NCI-H2029 treated with DMSO at 0.1 percent for 48 hours (cell line): ENCODE data around the gene TYW1B.
"Not testable (repeated sequence)": the region's sequence is repeated elsewhere in the genome, so short reads cannot be mapped to it uniquely, and the experiment has no call there.

Experiments used
- DNase-seq: peaks from one replicate; lab custom pipeline; 2025; lab: John Stamatoyannopoulos, UW

TYW1B gene

DNA sequence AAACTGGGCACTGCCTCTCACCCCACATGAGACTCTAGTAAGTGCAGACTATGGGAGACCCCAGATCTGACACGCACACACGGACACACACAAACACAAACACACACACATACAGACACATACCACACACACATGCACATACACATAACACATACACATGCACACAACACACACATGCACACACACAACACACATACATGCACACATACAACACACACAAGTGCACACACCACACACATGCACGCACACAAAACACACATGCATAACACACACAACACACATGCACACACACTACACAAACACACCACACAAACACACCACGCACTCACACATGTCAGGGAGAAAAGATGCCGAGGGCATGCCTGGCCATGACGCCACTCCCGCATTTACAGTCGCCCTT lies 205.5 kb downstream of the TYW1B start:
- no peak for DNase-seq

DNA sequence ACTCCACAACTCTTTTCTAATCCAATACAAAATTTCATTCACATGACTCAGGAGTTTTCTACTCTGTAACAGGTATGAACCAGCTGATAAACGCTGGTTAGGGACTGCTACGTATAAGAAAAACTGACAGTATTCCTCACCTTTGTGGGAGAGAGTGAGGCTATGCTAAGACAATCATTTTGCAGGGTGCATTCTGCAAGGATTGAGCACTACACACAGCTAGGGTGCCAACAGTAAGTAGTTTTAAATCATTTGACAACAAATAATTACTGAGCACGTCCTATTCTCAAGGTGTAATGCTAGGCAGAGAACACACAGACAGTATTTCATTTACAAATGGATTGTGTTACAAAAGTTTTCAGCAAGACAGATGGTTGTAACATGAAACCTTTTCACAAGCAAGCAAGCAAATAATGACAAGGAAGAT lies 206.2 kb downstream of the TYW1B start:
- DNase-seq: not testable (repeated sequence)

DNA sequence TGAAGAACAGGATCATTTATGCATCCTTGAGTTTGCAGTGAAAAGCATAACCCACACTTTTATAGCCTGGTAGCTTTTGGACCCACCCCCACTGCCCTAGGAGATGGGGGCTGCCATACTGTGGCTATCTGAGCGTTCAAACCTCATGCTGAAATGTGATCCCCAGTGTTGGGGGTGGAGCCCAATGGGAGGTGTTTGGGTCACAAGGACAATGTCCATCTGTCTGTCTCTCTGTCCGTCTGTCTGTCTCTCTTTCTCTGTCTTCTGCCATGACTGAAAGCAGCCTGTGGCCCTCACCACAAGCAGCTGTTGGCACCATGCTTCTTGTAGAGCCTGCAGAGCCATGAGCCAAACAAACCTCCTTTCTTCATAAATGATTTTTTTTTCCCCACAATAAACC lies 207.1 kb downstream of the TYW1B start:
- not testable (repeated sequence) for DNase-seq

DNA sequence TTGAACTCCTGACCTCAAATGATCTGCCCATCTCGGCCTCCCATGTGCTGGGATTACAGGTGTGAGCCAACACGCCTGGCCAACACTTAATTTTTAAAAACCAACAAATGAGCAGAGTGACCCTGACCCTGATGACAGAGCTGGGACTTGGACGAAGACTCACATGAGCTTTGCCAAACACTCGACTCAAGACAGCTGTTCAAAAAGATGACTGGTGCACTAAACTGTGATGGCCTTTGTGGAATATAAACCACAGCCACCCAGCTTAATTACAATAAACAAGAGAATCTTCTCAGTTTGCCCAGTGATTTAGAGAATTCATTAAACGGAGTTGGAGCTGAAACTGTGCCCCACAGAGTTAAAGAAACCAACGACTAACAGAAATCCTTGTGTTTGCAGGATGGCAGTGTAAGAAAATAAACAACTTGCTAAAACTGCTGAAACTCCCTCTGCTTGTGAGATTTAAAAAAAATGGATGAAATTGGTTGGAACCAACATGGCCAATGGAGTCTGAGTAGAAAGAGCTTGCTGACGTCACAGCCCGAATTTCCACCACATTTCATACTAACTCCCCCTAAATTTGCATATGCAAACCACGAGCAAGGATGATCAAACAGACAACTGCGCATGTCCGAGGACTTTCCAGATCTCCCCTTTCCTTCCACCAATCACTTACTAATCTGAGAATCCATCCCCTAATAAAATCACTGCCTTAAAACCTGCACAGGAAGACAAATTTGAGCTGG lies 209.4 kb downstream of the TYW1B start:
- DNase-seq: not testable (repeated sequence)

DNA sequence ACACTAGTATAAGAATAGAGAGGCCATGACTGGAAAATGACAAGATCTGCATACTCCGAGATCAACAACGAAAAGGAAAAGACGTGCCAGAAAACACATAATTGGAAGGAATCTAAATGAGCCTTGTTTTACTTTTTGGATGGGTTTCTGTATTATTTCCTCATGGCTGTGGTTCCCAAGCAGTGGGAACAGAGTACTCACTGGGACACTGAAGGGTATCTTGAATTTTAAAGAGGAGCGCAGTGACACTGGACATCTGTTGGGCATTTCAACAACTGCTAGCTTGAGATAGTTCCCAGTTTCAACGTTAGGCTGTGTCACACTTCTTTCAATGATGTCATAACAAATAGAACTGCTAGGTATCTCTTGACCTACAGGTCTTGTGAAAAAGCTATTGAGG lies 218.2 kb downstream of the TYW1B start:
- not testable (repeated sequence) for DNase-seq

DNA sequence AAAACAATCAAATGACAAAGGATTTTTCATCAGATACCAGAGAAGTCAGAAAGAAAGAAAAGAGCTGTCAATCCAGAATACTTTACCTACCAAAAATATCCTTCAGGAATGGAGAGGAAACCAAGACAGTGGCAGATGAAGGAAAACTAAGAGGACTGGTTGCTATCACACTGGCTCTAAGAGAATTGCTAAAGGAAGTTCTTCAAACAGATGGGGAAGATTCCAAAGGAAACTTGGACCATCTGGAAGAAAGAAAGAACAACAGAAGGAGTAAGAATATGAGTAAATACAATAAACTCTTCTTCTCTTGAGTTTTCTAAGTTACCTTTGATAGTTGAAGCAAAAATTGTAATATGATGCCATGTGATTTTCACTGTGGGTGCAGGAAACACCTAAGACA lies 220.0 kb downstream of the TYW1B start:
- DNase-seq: not testable (repeated sequence)

DNA sequence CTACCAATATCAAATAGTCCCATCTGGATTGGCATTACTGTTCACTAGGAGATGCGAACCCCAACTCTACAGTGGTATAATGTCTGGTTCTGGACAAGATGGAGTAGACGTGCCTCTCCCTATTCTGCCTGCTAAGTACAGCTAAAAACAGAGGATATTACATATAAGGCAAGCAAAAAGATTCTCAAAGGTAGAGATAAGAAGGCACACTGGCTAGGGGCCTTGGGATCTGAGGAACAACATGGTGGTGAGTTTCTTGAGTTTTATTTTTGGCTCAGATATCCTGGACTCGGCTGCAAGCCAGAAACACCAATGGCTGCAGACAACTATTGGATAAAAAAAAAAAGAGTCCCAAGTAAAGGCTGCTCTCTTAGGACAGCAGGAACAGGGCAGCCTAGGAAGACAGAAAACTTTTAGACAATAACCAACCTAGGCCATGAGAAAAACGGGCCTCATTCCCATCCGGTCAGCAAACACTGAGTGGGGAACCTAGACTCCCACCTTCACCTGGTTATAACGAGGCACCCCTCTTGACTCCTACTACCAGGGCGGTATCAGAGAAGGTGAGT lies 222.1 kb downstream of the TYW1B start:
- not testable (repeated sequence) for DNase-seq

DNA sequence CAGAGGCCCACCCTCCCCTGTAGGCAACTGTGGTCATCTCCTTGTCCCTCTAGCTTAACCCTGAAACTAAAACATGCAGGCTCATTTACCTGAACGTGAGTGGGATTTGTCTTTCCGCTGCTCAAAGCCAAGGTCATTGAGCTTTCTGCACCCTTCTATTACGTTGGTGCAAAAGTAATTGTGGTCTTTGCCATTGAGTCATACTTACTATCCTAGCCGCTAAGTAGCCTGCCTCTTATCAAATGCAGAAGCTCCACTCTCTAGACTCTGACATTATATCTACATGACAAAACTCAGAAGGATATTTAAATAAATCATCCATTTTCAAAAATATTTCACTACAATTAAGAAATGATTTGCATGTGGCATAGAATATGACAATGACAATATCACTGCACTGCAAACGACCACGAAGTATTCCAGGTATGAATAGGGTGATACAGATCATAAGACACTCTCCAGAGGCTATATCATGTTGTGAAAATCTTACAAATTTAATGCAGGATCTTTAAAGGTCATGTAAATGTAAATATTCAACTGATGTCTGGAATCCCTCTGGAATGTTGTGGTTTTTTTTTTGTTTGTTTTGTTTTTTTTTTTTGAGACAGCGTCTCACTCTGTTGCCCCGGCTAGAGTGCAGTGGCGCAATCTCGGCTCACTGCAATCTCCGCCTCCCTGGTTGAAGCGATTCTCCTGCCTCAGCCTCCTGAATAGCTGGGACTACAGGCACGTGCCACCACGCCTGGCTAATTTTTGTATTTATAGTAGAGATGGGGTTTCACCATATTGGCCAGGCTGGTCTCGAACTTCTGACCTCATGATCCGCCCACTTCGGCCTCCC lies 223.0 kb downstream of the TYW1B start:
- DNase-seq: not testable (repeated sequence)

DNA sequence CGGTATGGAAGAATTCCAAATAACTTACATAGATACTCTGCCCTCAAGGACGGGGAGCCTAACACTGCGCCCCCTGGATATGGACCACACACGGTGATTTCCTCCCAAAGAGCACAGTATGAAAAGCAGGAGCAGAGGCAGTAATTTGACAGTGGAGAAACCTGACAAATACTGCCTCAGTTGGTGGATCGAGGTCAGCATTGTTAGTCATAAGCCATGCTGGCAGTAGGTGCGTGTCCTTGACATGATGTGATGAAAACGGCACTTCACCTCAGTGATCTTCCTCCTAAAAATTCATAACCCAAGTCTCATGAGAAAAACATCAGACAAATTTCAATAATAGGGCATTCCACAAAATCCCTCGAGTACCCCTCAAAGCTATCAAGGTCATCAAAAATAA lies 224.5 kb downstream of the TYW1B start:
- DNase-seq: not testable (repeated sequence)

DNA sequence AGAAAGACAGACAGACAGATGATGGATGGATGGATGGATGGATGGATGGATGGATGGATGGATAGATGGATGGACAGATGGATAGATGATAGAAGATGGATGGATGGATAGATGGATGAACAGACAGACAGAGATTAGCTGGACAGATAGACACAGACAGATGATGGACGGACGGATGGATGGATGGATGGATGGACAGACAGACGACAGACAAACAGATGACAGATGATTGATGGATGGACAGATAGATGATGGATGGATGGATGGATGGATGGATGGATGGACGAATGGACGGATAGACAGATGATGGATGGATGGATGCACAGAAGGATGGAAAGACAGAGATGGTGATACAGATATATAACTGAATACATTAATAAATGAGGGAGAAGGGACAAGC lies 224.9 kb downstream of the TYW1B start:
- DNase-seq: no peak

DNA sequence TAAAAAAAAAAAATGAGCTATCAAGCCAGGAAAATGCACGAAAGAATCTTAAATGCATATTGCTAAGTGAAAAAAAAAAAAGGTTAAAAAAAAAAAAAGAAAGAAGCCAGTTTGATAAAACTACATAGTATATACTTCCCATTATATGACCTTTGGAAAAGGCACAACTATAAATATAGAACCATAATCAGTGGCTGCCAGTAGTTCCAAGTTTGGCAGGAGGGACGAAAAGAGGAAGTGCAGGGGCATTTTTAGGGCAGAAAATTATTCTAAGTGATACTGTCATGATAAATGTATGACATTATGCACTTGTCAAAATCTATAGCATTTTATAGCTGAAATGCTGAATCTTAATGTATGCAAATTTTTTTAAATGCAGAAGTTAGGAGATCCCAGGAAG lies 226.3 kb downstream of the TYW1B start:
- not testable (repeated sequence) for DNase-seq

DNA sequence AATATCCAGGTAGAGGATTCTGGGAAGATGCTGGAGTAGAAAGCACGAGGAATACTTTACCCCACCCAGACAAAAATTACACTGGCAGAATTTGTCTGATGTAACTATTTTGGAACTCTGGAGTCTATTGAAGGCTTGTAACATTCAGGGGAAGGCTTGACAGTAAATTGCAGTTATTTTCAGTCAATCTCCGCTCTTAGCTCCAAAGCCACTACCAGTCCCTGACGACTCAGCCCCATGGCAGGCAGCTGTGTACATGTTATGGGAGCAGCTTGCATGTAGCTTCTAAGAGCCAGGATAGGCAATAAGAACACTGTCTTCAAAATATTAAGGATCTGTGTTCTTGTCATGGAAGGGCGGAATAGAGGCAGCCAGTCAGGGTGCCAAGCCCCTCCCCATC lies 238.0 kb downstream of the TYW1B start:
- not testable (repeated sequence) for DNase-seq

DNA sequence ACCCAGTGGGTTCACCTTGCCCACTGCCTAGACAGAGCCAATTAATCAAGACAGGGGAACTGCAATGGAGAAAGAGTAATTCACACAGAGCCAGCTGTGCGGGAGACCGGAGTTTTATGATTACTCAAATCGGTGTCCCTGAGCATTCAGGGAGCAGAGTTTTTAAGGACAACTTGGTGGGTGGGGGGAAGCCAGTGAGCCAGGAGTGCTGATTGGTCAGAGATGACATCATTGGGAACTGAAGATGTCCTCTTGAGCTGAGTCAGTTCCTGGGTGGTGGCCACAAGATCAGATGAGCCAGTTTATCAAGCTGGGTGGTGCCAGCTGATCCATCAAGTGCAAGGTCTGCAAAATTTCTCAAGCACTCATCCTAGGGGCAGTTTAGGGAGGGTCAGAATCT lies 240.7 kb downstream of the TYW1B start:
- DNase-seq: not testable (repeated sequence)

DNA sequence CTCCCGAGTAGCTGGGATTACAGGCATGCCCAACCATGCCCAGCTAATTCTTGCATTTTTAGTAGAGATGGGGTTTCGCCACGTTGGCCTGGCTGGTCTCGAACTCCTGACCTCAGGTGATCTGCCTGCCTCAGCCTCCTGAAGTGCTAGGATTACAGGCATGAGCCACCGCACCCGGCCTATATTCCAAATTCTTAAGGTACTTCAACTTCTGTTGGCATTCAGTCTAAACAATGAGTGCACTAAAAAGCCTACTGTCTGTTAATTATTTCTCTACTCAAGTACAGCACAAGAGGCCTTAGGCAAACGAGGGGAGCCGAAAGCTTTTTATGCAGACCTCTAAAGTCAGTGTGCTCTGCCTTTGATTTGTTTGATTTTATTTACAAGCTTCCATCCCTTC lies 243.4 kb downstream of the TYW1B start:
- DNase-seq: not testable (repeated sequence)

DNA sequence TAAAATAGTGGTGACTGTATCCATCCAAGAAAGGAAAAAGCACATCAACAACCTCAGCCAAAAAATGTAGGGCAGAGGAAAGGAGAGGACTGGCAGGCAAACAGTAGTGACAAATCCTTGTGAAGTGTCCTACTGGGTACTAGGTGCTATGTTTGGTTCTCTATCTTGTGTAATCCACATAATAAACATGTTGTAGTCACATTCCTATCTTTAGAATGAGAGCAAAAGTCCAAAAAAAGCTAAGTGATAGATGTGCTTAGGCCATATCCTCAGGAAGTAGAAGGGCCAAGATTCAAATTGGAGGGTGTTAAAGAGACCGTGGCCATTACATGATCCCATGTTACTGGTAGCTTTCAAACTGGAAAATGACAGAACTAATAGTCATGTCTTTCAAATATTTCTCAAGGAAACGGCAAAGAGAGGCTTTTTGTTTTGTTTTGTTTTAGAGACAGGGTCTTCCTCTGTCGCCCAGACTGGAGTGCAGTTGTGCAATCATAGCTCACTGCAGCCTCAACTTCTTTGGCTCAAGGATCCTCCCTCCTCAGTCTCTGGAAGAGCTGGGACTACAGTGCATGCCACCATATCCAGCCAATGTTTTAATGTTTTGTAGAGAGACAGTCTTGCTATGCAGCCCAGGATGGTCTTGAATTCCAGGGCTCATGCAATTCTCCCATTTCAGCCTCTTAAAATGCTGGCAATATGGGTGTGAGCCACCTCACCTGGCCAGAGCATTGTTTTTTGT lies 244.2 kb downstream of the TYW1B start:
- DNase-seq: not testable (repeated sequence)

DNA sequence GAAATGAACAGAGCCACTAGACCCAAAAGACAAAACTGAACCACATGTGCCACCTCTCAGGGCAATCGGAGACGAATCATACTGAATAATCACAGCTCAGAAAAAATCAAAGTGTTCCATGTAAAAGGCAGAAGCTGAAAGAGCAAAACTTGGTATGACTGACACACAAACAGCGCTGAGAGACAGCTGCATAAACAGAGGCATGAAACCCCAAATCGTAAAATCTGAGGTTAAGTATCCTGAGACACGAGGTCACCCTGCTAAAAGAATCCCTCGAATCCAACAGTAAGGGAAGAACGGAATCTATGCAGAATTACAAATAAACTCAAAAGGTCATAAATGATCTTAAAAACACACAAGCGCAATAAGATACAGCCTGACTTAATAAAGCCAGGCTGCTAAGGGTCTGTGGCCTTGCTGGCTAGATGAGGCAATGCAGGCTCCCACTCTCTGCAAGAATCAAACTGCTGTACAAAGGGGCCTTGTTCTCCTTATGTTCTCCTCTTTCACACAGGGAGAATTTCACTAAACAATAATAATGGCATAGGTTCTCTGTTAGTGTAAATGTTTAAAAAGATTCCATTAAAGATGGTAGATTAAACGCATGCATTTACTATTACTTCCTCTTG lies 247.7 kb downstream of the TYW1B start:
- not testable (repeated sequence) for DNase-seq

DNA sequence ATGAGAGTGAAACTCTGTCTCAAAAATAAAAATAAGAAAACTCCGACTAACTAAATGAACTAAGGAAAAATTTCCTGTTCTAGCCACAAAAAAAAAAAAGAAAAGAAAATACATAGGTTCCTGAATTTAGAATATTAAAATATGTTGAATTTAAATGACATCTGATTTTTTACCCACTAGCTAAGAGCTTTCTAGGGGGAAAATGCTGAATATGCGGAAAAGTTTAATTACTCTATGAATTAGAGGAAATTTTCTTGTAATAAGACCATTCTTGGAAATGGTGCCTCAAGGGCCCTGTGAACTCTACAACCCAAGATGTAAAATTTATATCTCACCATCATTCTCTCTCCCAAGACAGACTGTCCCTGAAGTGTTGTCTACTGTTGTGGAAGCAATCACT lies 250.9 kb downstream of the TYW1B start:
- no peak for DNase-seq

DNA sequence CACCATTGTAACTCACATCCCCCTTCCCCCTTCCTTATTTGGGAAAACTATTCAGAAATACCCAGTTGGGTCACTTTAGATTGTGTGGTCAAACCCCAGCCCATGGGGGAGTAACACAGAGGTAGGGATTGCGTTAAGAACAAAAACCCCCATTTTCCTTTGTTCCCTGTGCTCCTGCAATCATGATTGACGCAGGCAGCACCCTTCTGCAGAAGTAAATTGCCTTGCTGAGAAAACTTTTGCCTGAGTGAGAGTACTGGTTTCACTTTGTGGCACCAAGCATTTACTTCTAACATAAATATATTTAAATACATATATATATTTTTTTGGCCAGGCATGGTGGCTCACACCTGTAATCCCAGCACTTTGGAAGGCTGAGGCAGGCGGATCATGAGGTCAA lies 266.0 kb downstream of the TYW1B start:
- DNase-seq: not testable (repeated sequence)

DNA sequence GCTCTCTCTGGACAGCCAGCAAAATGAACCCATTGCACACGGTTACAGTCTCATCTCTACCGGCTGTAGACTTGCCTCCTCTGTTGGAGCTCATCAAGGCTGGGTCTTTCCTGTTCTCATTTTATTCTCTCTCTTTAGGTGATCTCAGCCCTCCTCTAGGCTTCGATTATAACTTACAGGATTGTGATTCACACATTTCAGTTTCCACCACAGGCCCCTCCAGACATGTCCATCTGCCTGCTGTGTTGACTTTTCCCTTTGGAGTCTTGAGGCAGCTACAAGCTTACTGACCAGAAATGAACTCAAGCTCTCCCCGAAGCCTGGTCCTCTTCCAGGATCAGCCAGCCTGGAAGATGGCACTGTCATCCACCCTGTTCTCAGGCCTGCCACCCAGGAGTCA lies 268.5 kb downstream of the TYW1B start:
- DNase-seq: not testable (repeated sequence)

DNA sequence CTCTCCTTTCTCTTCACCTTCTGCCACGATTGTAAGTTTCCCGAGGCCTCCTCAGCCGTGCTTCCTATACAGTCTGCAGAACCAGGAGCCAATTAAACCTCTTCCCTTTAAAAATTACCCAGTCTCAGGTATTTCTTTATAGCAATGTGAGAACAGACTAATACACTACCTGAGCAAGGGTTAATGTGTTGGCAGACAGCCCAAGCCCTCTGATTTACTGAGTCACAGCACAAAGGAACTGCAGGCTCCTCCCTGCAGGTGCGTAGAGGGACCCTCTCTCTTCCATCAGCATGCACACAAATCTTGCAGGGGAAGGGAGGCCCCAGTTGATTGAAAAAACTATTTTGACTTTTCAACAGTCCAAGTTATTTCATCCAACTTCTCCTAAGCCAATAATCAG lies 271.3 kb downstream of the TYW1B start:
- DNase-seq: peak; percentile 10

DNA sequence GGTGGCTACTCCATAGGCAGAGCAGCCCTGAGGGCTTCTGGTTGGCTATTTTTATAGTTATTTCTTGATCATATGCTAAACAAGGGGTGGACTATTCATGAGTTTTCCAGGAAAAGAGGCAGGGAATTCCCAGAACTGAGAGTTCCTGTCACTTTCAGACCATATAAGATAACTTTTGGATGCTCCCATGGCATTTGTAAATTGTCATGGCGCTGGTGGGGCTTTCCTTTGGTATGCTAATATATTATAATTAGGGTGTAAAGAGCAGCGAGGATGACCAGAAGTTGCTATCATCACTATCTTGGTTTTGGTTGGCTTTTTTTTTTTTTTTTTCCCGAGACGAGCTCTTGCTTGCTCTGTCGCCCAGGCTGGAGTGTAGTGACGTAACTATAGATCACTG lies 272.8 kb downstream of the TYW1B start:
- not testable (repeated sequence) for DNase-seq

DNA sequence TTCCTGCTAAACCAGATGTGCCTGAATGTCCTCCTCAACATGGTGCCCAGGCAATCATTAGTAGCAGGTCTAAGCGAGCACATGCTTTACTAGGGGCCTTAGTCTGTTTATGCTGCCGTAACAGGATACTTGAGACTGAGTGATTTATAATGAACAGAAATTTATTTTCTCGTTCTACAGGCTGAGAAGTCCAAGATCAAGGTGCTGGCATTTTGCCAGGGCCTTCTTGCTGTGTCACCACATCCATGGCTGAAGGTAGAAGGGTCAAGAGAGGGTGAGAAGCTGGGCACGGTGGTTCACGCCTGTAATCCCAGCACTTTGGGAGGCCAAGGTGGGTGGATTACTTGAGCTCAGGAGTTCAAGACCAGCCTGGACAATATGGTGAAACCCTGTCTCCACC lies 273.6 kb downstream of the TYW1B start:
- not testable (repeated sequence) for DNase-seq
